Sigmoid colon (tissue), 4 donors: Measurements from ENCODE around the gene ABLIM1.

Experiments
- POLR2A ChIP-seq, 2 donors: fragments of 450-650 bp; IDR thresholded peaks; one replicate each; pipeline ENCODE4 v1.6.1; 2016; ENCODE audit warnings: antibody characterized with exemption in 2 of 2, mild to moderate bottlenecking in 2 of 2, moderate library complexity in 2 of 2
- POLR2AphosphoS5 ChIP-seq, 4 donors: sonication (generic); formaldehyde crosslinking; IDR thresholded peaks; one replicate each; pipeline ENCODE4 v1.6.1; 2017; ENCODE audit warnings: antibody characterized with exemption in 4 of 4

DNA sequence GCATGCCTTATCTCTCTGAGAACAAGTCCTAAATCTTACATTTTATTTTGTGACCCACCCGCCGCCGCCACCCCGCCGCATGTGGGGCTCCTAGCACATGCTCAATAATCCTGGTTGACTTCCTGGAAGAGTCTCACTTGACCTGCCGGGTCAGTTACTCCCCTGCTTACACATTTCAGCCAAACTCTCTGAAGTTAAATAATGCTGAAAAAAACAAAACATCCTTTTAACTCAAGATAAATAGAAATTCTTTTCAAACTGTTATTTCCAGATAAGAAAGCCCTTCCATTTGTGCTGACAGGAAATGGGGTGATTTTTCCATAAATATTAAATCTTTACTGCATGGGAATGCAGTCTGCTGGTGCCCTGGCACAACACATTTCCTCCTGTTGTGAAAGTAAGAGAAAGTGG lies 123.5 kb downstream of the ABLIM1 start:
- TF ChIP-seq POLR2A (IDR thresholded peaks at IDR 0.05) (no peak), POLR2AphosphoS5 (IDR thresholded peaks at IDR 0.05) (no peak)
